Measurements from ENCODE around the gene GPD2.

GRCh38 chr2:156590085-156590739 lies 154.0 kb downstream of the GPD2 start:
- no peak for TF ChIP-seq CTCF (IDR thresholded peaks at IDR 0.05)
- TF ChIP-seq POLR2A (IDR thresholded peaks at IDR 0.05): no peak
